ENCODE measurements around the gene CCDC152. TPM values are rescaled to one million over a fixed set of nuclear protein-coding genes. Genes with fewer than 3 reads are reported as not detected.
A peak's percentile ranks its signal among the peaks of the same experiment; 100 is the strongest.
"Not testable (repeated sequence)": the region's sequence is repeated elsewhere in the genome, so short reads cannot be mapped to it uniquely, and the experiment has no call there.

The CCDC152 gene
- total RNA-seq, 2 donors from 2014 or later, result 0.89 to 1.4 TPM

GRCh38 chr5:42840842-42841567, 84.4 kb downstream of the CCDC152 start:
- Histone ChIP-seq H3K9me3 (no peaks in the 10 kb centered on the region), H3K4me1 (peaks cover 0 to 34% of the 10 kb centered on the region in 2 donors), H3K27ac (peak overlapping the region; percentile 2 to 72), H3K36me3 (no peaks in the 10 kb centered on the region), H3K27me3 (no peaks in the 10 kb centered on the region), H3K4me3 (no peak overlapping the region)
- DNase-seq (ENCODE audit: low spot score), result no peak
- TF ChIP-seq, protein P1, sequence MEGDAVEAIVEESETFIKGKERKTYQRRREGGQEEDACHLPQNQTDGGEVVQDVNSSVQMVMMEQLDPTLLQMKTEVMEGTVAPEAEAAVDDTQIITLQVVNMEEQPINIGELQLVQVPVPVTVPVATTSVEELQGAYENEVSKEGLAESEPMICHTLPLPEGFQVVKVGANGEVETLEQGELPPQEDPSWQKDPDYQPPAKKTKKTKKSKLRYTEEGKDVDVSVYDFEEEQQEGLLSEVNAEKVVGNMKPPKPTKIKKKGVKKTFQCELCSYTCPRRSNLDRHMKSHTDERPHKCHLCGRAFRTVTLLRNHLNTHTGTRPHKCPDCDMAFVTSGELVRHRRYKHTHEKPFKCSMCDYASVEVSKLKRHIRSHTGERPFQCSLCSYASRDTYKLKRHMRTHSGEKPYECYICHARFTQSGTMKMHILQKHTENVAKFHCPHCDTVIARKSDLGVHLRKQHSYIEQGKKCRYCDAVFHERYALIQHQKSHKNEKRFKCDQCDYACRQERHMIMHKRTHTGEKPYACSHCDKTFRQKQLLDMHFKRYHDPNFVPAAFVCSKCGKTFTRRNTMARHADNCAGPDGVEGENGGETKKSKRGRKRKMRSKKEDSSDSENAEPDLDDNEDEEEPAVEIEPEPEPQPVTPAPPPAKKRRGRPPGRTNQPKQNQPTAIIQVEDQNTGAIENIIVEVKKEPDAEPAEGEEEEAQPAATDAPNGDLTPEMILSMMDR (IDR thresholded peaks at IDR 0.05), result no peak

GRCh38 chr5:42842921-42843641, 86.5 kb downstream of the CCDC152 start:
- DNase-seq (ENCODE audit: low spot score), result no peak
- Histone ChIP-seq H3K27ac (peak overlapping the region; percentile 34 to 74), H3K9me3 (no peaks in the 10 kb centered on the region), H3K4me3 (no peak overlapping the region), H3K27me3 (no peaks in the 10 kb centered on the region), H3K36me3 (no peaks in the 10 kb centered on the region), H3K4me1 (peaks cover 0 to 34% of the 10 kb centered on the region in 2 donors)
- TF ChIP-seq, protein P1 (IDR thresholded peaks at IDR 0.05), result no peak

DNA sequence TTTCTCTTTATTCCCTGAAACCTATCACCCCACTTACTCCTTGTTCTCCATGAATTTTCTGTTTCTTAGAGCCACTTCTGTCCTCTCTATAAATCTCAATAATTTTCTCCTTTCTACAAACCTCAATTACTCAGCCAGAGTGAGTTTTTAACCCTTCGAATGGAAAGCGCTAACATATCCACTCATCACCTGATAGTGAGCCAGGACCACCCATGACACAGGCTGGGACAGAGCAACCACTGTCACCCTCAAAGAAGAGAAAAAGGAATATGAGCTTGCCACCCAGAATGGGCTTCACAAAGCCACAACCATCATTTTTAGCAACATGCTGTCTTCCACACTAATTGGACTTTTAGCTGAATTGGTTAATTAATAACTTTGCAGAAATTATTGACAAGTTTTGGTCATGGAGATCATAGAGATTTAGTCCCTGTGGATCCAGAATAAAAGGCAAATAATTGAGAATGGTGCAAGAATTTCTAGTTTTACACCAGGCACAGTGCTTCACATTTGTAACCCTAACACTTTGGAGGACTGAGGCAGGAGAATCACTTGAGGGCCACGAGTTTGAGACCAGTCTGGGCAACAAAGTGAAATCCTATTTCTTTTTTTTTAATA, 87.2 kb downstream of the CCDC152 start:
- TF ChIP-seq, protein P1 (IDR thresholded peaks at IDR 0.05), result no peak
- Histone ChIP-seq H3K27me3 (no peaks in the 10 kb centered on the region), H3K27ac (peak overlapping the region; percentile 34 to 74), H3K36me3 (no peaks in the 10 kb centered on the region), H3K4me3 (no peak overlapping the region), H3K9me3 (no peaks in the 10 kb centered on the region), H3K4me1 (peaks cover 0 to 34% of the 10 kb centered on the region in 2 donors)
- no peak for DNase-seq (ENCODE audit: low spot score)

- H3K4me1 ChIP-seq, result peaks cover 0 to 34% of the 10 kb centered on the region in 2 donors
These were observed 87.8 kb downstream of the CCDC152 start for GRCh38 chr5:42844408-42844807.

DNA sequence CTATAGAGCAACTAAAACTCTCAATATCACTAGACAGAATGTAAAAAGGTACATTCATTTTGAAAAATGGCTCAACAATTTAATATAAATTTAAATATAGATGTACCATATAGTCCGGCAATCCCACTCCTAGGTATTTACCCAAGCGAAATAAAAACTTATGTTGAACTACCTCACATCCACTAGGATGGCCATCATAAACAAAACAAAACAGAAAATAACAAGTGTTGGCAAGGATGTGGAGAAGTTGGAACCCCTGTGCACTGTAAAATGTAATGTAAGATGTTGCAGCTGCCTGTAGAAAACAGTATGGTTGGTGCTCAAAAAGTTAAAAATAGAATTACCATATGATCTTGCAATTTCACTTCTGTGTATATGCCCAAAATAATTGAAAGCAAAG, 91.9 kb downstream of the CCDC152 start:
- TF ChIP-seq, protein P1 (IDR thresholded peaks at IDR 0.05), result no peak
- H3K27ac ChIP-seq, result no peak overlapping the region
- no peak for DNase-seq (ENCODE audit: low spot score)

More at GRCh38 chr5:42844408-42844807, 87.8 kb downstream of the CCDC152 start:
- H3K4me3 ChIP-seq; H3K36me3 ChIP-seq; H3K27me3 ChIP-seq; H3K27ac ChIP-seq; DNase-seq (ENCODE audit: low spot score); H3K9me3 ChIP-seq: not testable (repeated sequence)

GRCh38 chr5:42851481-42851880, 94.9 kb downstream of the CCDC152 start:
- H3K27me3 ChIP-seq, result no peaks in the 10 kb centered on the region
- TF ChIP-seq, protein P1 (IDR thresholded peaks at IDR 0.05), result no peak
- H3K4me3 ChIP-seq, result no peak overlapping the region
- no peak for DNase-seq (ENCODE audit: low spot score)
- H3K36me3 ChIP-seq, result no peaks in the 10 kb centered on the region
- no peak overlapping the region for H3K27ac ChIP-seq
- no peaks in the 10 kb centered on the region for H3K9me3 ChIP-seq
- H3K4me1 ChIP-seq, result no peaks in the 10 kb centered on the region

More for the DNA sequence above, 91.9 kb downstream of the CCDC152 start:
- no peaks in the 10 kb centered on the region for H3K9me3 ChIP-seq
- H3K36me3 ChIP-seq, result no peaks in the 10 kb centered on the region
- peaks cover 0 to 4% of the 10 kb centered on the region in 2 donors for H3K4me1 ChIP-seq
- no peak overlapping the region for H3K4me3 ChIP-seq
- no peaks in the 10 kb centered on the region for H3K27me3 ChIP-seq
